Endothelial cell of umbilical vein (primary cell): ENCODE data around the gene CYP2D6. TPM values are rescaled to one million over a fixed set of nuclear protein-coding genes. Genes with fewer than 3 reads are reported as not detected.

ENCODE experiments used
- BruUV-seq: library from RNA; stranded (reverse); fragments of 400-500 nt; replicated peaks from 2 replicates; lab custom pipeline; 2021; lab: Mats Ljungman, UMichigan
- CTCF ChIA-PET: fragments of 300-600, 350-600 bp; sonication (Branson Sonifier 250); formaldehyde crosslinking; loops from one replicate; lab custom pipeline; 2021; ENCODE audit warnings: antibody characterized with exemption, inconsistent platforms; lab: Charles Lee
- POLR2A ChIA-PET: fragments of 300-600, 350-600 bp; sonication (Branson Sonifier 250); formaldehyde crosslinking; loops from one replicate; lab custom pipeline; 2021; ENCODE audit warnings: antibody characterized with exemption, inconsistent platforms; lab: Charles Lee
- DNase-seq: peaks from one replicate; pipeline ENCODE4 v3.0.0-alpha.2; 2011; ENCODE audit warnings: low read depth, low spot score
- FAIRE-seq: peaks from 2 replicates; lab custom pipeline; 2011; peaks lifted over from hg19 to GRCh38; lab: Jason Lieb, UNC
- H2AFZ ChIP-seq: 2 replicates; pipeline ENCODE4 v1.6.0; 2012; ENCODE audit warnings: low read depth, low read length, control low read depth, inconsistent platforms
- H3K27ac ChIP-seq: 2 replicates; pipeline ENCODE4 v1.5.1; 2011; ENCODE audit warnings: low read depth, mild to moderate bottlenecking, control low read depth, low read length, moderate library complexity; ENCODE audit not compliant: insufficient read depth
- H3K27me3 ChIP-seq, 2 experiments: 2 replicates each; pipeline versions ENCODE4 v1.6.0 to v1.6.1; 2011; ENCODE audit warnings: low read length in 2 of 2, mixed read lengths in 1 of 2; ENCODE audit not compliant: control insufficient read depth in 2 of 2, insufficient read depth in 2 of 2
- H3K36me3 ChIP-seq, 2 experiments: 2 replicates in 1 of 2; 3 replicates in 1 of 2; pipeline ENCODE4 v1.5.1; 2011; ENCODE audit warnings: low read length in 2 of 2, mild to moderate bottlenecking in 1 of 2, moderate library complexity in 1 of 2; ENCODE audit not compliant: control insufficient read depth in 2 of 2, insufficient read depth in 2 of 2; ENCODE audit errors: extremely low read depth in 1 of 2
- H3K4me1 ChIP-seq: 3 replicates; pipeline ENCODE4 v1.5.1; 2011; ENCODE audit warnings: mild to moderate bottlenecking, low read length; ENCODE audit not compliant: control insufficient read depth, insufficient read depth; ENCODE audit errors: extremely low read depth
- H3K4me2 ChIP-seq: 2 replicates; pipeline ENCODE4 v1.6.1; 2011; ENCODE audit warnings: low read length, control low read depth, mixed read lengths; ENCODE audit not compliant: insufficient read depth
- H3K4me3 ChIP-seq, 3 experiments: fragments of 200-600 bp in 1 of 3; sonication (generic), shearing (Covaris generic) in 1 of 3; replicated peaks in 1 of 3; 2 replicates each; pipeline ENCODE4 v1.5.1; 2011 to 2016; ENCODE audit warnings: control low read depth in 3 of 3, low read length in 3 of 3, mild to moderate bottlenecking in 2 of 3, inconsistent platforms in 1 of 3, low read depth in 1 of 3, moderate library complexity in 1 of 3; ENCODE audit not compliant: insufficient read depth in 1 of 3
- H3K79me2 ChIP-seq: 2 replicates; pipeline ENCODE4 v1.6.0; 2012; ENCODE audit warnings: low read length, inconsistent platforms; ENCODE audit not compliant: control insufficient read depth, insufficient read depth
- H3K9ac ChIP-seq: replicated peaks from 2 replicates; pipeline ENCODE3; 2011; ENCODE audit warnings: low read length, control low read depth; ENCODE audit not compliant: insufficient read depth; ENCODE audit errors: extremely low read depth
- H3K9me1 ChIP-seq: replicated peaks from 3 replicates; pipeline ENCODE4 v1.6.0; 2011; ENCODE audit warnings: mild to moderate bottlenecking, low read length; ENCODE audit not compliant: control insufficient read depth, insufficient read depth; ENCODE audit errors: extremely low read depth
- H3K9me3 ChIP-seq: replicated peaks from 2 replicates; pipeline ENCODE4 v1.5.1; 2012; ENCODE audit warnings: low read length, inconsistent platforms; ENCODE audit not compliant: control insufficient read depth, insufficient read depth
- H4K20me1 ChIP-seq: replicated peaks from 2 replicates; pipeline ENCODE3; 2011; ENCODE audit warnings: mild to moderate bottlenecking, low read length; ENCODE audit not compliant: control insufficient read depth, insufficient read depth; ENCODE audit errors: extremely low read depth
- EZH2 ChIP-seq: IDR thresholded peaks from 2 replicates; pipeline ENCODE4 v1.6.1; 2012; ENCODE audit warnings: borderline replicate concordance, low read depth, mild to moderate bottlenecking, moderate library complexity, low read length, inconsistent platforms; ENCODE audit not compliant: severe bottlenecking
- FOS ChIP-seq: IDR thresholded peaks from 2 replicates; pipeline ENCODE4 v1.6.1; 2011; ENCODE audit warnings: mild to moderate bottlenecking, low read length, moderate library complexity, borderline replicate concordance; ENCODE audit not compliant: insufficient read depth
- GATA2 ChIP-seq: IDR thresholded peaks from 2 replicates; pipeline ENCODE4 v1.7.0; 2011; ENCODE audit warnings: low read depth, mild to moderate bottlenecking, moderate library complexity, mixed read lengths, low read length; ENCODE audit not compliant: insufficient read length, insufficient read depth
- JUN ChIP-seq: IDR thresholded peaks from 2 replicates; pipeline ENCODE4 v1.6.1; 2011; ENCODE audit warnings: borderline replicate concordance, low read depth; ENCODE audit not compliant: insufficient read length, insufficient read depth
- MAX ChIP-seq: IDR thresholded peaks from 2 replicates; pipeline ENCODE4 v1.6.1; 2011; ENCODE audit not compliant: insufficient read depth, insufficient read length
- MYC ChIP-seq: IDR thresholded peaks from one replicate; pipeline ENCODE4 v1.6.1; 2011; ENCODE audit warnings: mild to moderate bottlenecking, low read depth, low read length
- POLR2A ChIP-seq: IDR thresholded peaks from 2 replicates; pipeline ENCODE4 v1.6.1; 2012; ENCODE audit warnings: low read depth, mild to moderate bottlenecking, control low read depth, low read length
- POLR2AphosphoS5 ChIP-seq: IDR thresholded peaks from 2 replicates; pipeline ENCODE4 v1.6.1; 2012; ENCODE audit warnings: low read depth, mild to moderate bottlenecking, control low read depth, low read length, moderate library complexity; ENCODE audit not compliant: insufficient read depth
- dilution Hi-C: fragments of 300-500 bp; cut with MboI; formaldehyde crosslinking; loops from one replicate; pipeline ENCODE4 v1.15.0; 2019; ENCODE audit warnings: low sequenced_read_pairs; ENCODE audit not compliant: extremely low pct_ligation_motif_present
- intact Hi-C: fragments of 100-400 bp; cut with micrococcal nuclease; formaldehyde crosslinking; loops from one replicate; pipeline ENCODE4 v1.10.0; 2022
- polyA plus RNA-seq, 4 experiments: library from polyadenylated mRNA; depleted of rRNA in 3 of 4; stranded (reverse) in 3 of 4; unstranded in 1 of 4; fragments of >200 nt; gene quantifications; 2 replicates each; pipeline versions ENCODE4 v1.2.1 to v1.2.3, GENCODE V29; 2011 to 2012; ENCODE audit warnings: missing spikeins in 1 of 4
- total RNA-seq: library from RNA; stranded (reverse); gene quantifications from 2 replicates; pipeline ENCODE4 v1.2.3, GENCODE V29; 2021
- TF ChIP-seq, protein P1 (sequence below), 2 donors: IDR thresholded peaks; 1 replicate in 1 of 2; 2 replicates in 1 of 2; pipeline ENCODE4 v1.5.1; 2011; ENCODE audit warnings: low read length in 2 of 2, mild to moderate bottlenecking in 2 of 2, moderate library complexity in 2 of 2, control low read depth in 1 of 2, inconsistent platforms in 1 of 2, low read depth in 1 of 2; ENCODE audit not compliant: insufficient read depth in 1 of 2; ENCODE audit errors: extremely low read depth in 1 of 2

The CYP2D6 gene
- total and polyA plus RNA-seq, 2 donors (not counting 3 experiments of a cell fraction or from before 2014, with no cell fraction given) = 0.25 to 0.91 TPM

DNA sequence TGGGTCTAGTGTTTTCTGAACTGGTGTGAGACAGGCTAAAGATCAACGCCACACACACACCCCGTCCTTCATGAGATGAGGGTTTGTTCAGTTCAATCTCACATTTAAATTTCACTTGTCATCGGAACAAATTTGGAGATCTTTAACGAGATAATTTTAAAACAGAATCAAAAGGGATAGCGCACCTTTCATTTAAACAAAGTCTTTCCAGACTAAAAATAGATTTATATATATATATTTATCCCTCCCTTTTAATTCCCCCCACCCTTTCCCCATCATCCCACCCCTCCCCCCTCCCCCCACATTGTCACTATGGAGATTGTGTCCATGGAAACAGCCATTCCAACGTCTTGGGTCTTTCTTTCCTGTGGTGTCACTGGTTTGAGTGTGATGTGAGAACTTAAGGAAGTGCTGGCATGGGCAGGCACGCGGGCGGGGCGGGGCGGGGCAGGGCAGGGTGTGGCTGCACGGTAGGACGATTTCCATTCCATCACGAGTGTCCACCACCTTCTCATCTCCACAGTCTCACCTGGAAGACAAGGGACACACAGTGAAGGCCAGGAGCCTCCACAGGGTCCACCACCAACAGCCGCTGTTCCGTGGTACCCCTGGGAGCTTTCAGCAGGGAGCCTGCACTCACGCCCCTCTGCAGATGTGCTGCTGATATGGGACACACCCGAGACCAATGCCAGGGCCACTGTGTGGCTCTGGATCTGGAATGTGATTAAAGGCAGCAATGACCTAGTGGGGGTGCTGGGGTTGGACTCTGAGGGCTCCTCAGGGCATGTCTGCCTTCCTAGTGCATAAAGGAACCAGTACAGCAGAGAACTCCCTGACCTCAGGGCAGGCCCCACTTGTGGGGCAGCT lies 30.5 kb upstream of the CYP2D6 start:
- ChIA-PET CTCF (no interaction called here), POLR2A (interaction anchor here (0.6 kb wide), 1 partner anchor 35 kb away, joined by 3 read pairs; no protein-coding TSS in a partner anchor)
- H3K4me2 ChIP-seq = no peak overlapping the region
- H3K9ac ChIP-seq = no peak overlapping the region
- FAIRE-seq (peak; percentile 33), DNase-seq (no peak)
- H2AFZ ChIP-seq = no peak overlapping the region
- H4K20me1 ChIP-seq = no peaks in the 10 kb centered on the region
- no peaks in the 10 kb centered on the region for H3K27me3 ChIP-seq
- TF ChIP-seq GATA2 (no peak), MAX (no peak), POLR2AphosphoS5 (no peak), JUN (no peak), MYC (no peak), POLR2A (no peak), FOS (no peak), EZH2 (no peak)
- TF ChIP-seq, protein P1, sequence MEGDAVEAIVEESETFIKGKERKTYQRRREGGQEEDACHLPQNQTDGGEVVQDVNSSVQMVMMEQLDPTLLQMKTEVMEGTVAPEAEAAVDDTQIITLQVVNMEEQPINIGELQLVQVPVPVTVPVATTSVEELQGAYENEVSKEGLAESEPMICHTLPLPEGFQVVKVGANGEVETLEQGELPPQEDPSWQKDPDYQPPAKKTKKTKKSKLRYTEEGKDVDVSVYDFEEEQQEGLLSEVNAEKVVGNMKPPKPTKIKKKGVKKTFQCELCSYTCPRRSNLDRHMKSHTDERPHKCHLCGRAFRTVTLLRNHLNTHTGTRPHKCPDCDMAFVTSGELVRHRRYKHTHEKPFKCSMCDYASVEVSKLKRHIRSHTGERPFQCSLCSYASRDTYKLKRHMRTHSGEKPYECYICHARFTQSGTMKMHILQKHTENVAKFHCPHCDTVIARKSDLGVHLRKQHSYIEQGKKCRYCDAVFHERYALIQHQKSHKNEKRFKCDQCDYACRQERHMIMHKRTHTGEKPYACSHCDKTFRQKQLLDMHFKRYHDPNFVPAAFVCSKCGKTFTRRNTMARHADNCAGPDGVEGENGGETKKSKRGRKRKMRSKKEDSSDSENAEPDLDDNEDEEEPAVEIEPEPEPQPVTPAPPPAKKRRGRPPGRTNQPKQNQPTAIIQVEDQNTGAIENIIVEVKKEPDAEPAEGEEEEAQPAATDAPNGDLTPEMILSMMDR (IDR thresholded peaks at IDR 0.05; ENCODE audit: extremely low read depth in 1 of 2, insufficient read depth in 1 of 2, low read depth in 1 of 2, low read length in 2 of 2) = no peak
- dilution Hi-C loops = no loop called here
- H3K9me1 ChIP-seq = no peaks in the 10 kb centered on the region
- no peak overlapping the region for H3K4me3 ChIP-seq
- intact Hi-C loops = no loop called here
- no TSS peak for BruUV-seq
- H3K9me3 ChIP-seq = no peaks in the 10 kb centered on the region
- H3K79me2 ChIP-seq = no peaks in the 10 kb centered on the region
- H3K4me1 ChIP-seq = no peaks in the 10 kb centered on the region
- no peak overlapping the region for H3K27ac ChIP-seq
- peaks cover 0 to 11% of the 10 kb centered on the region in 2 experiments for H3K36me3 ChIP-seq
